ENCODE results near the gene PLPP4.

The PLPP4 gene

DNA sequence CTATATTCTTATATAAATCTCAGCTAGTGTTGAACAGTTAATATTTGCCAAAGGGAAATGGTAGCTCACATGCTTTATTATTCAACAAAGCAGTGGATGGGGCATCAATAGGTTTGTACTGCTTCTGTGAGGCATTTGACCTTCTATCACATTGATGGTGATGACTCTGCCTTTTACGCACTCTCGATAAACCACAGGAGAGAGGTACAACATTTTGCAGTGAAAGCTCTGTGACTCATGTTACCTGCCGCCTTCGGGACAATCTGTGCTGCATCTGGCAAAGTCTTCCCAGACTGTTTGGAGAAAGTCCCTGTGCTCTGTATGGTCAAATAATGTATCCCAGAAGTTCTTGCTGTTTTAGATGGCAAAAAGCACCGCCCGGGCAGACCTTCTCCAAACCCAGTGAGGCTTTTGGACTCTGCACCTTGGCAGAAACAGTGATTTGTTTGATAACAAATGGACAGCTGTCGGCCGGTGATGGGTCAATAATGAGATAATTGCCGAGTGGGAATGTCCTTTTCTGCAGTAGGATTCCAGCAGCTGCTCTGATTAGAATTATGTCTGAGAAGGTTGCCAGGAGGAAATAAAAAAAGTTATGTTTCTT lies 61.0 kb downstream of the PLPP4 start:
- DNase-seq (ENCODE audit: low spot score) = no peak

DNA sequence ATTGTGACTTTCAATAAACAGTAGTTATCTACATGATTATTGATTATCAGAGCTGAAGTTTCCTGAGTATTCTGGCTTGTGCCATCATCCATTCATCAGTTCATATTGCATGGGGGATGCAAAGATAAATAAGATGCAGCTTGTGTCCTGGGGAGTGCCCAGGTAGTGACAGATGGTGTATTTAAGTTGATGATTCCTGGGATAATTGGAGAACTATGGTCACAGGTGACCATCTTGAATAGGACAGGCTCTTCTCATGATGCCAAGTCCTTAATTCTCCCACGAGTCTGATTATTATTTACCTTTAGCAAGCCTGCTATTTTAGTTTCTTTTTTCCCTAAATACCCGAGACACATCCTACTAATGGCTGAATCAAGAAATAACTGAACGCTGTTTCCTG lies 64.9 kb downstream of the PLPP4 start:
- DNase-seq (ENCODE audit: low spot score) = no peak

DNA sequence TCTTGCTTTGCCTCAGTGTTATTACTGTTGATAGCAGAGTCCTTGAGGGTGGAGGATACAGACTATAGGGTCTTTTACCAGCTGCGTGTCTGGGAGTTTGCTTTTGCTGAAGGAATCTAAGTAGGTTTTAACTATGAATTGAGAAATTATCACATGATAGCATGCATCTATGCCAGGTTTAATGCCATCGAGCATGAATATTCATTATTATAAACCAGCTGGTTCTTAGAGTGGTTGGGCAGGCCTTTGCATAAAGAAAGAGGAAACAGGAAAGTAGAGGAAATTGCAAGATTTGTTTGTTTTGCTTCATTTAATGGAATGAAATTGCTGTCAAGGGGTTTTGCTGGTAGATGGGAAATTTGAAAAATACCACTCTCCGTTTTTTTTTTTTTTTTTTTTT lies 70.7 kb downstream of the PLPP4 start:
- DNase-seq (ENCODE audit: low spot score) = no peak

DNA sequence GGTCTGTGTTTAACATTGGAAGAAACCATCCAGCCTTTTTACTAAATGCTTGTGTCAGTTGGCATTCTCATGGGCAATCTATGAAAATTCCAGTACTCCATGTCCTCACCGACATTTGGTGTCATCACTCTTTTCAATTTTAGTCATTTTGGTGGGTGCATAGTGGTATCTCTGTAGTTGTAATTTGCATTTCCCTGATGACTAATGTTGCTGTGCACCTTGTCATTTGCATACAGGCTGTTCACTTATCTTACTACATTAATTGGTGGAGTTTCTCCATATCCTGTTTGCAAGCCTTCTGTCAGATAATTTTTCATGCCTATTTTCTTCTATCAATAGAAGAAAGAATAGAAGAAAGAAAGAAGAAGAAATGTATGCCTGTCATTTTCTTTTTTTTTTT lies 73.7 kb downstream of the PLPP4 start:
- no peak for DNase-seq (ENCODE audit: low spot score)

DNA sequence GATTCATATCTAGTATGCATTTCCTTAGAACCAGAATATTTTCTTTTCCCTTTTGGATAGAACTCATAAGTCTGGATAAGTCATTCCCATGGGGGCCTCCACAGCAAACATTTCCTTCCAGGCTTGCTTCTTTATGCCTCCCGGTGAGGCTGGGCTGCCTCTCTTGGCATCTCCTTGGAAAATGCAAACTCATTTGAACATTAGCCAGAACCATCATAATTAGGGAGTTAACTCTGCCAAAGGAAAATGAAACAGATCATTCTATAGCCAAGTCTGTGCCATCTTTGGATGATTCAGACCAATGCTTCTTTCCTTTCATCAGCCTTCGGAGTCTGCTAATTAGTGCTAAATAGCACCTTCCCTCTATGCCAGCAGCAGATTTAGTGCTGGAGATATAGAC lies 81.1 kb downstream of the PLPP4 start:
- DNase-seq (ENCODE audit: low spot score) = no peak

DNA sequence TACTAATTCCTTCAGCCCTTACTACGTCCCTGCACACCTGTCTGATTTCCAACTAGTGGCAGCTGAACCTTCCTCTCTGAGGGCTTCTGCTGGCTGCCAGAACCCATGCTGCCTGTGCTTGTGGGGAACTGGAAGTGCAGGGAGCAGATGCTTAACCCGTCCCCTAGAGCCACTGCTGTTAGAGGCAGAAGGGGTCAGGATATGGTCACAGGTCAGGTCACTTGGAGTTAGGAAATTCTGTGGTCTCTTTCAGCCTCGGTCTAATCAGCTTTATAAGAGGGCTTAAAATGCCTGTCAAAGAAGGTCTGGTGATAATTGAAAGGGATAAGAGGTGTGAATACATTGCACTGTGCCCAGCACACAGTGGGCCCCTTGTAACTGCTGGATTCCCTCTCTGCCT lies 82.0 kb downstream of the PLPP4 start:
- no peak for DNase-seq (ENCODE audit: low spot score)

DNA sequence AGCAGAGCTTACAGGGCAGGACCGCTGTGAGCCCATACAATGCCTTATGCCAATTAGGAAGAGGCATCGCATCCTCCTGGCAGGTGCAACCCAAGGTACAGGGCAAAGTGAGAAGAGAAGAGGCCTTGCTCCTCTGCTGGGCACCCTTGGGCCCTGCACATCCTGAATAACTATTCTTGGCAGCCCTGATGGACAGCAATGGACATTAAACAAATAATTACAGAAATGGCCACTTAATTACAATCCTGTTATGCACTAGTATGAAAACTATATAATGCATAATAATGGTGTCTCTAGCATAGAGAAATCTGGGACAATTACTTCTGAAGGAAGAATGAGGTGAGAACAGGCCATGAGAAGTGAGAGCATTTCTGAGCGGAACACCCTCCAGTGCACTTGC lies 83.5 kb downstream of the PLPP4 start:
- DNase-seq (ENCODE audit: low spot score) = no peak

DNA sequence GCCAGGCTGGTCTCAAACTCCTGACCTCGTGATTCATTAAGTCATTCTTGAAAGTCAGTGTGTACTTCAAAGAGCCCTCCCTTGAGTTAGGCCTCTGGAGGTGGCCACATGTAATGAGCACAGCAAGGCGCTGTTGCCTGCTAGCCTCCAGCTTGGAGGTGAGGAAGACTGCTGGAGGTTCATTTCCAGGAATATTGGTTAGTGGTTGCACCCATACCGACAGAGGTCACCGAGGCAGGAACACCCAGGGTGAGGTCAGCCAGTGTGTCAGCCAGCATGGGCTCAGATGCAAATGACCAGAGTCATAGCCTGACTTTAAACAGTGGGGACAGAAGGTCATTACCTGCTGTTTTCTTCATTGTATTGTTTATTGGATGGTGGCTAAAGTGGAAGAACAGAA lies 85.0 kb downstream of the PLPP4 start:
- no peak for DNase-seq (ENCODE audit: low spot score)

DNA sequence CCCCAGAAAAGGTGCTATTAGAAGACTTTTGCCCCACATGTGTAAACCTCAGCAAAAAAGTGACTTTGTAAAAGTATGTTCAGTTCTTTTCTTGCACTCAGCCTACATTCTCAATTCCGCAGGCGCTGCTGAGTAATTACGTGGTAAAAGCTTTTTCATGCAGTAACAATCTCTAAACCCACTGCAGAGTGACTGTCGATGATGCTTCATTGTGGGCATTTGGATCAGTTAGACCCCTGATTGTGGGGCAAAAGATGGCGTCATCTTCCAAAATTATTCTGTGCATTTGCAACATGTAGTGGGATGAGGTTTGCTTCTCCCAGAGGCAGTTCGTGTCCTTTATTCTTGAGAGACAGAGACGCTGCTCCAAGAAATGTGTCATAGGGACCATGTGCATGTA lies 85.6 kb downstream of the PLPP4 start:
- DNase-seq (ENCODE audit: low spot score) = no peak

DNA sequence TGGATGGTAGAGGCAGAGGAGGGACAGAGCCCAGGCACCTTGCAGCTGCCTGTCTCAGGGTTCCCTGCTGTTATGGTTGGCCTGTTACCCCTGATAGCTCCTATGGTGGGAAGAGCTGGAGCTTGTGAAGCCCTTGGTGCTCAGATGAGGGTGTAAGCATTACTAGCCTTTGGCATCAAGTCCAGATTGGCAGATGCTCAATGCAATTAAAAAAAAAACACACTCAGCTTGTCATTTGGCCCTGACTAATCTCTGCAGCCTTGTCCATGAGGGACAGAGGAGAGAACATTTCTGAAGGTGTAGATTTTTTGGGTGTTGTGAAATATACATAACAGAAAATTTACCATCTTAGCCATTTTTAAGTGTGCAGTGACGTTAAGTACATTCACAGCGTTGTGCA lies 86.3 kb downstream of the PLPP4 start:
- no peak for DNase-seq (ENCODE audit: low spot score)

DNA sequence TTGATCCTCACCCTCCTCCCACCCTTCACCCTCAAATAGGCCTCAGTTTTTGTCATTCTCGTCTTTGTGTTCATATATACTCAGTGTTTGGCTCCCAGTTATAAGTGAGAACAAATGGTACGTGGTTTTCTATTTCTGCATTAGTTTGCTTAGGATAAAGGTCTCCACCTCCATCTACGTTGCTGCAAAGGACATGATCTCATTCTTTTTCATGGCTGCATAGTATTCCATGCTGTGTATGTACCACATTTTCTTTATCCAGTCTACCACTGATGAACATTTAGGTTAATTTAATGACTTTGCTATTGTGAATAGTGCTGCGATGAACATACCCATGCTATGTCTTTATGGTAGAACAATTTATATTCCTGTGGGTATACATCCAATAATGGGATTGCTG lies 91.2 kb downstream of the PLPP4 start:
- DNase-seq (ENCODE audit: low spot score) = no peak

DNA sequence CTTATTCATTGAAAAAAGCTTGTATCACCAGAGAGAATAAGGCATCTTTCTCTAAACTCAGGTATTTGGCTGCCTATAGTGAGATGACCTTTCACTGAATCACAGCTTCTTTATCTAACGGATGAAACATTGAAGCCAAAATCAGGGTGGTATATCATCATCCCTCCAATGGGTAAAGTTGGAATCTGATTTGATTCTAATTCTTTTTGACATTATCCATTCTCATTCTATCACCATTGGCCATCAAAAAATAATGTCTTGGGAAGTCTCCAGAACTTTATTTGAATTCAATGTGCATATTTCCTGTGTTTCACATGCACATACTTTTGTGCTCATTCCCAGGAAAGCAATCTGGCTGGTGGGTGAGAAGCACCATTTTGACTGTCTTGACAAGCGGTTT lies 95.2 kb downstream of the PLPP4 start:
- no peak for DNase-seq (ENCODE audit: low spot score)

DNA sequence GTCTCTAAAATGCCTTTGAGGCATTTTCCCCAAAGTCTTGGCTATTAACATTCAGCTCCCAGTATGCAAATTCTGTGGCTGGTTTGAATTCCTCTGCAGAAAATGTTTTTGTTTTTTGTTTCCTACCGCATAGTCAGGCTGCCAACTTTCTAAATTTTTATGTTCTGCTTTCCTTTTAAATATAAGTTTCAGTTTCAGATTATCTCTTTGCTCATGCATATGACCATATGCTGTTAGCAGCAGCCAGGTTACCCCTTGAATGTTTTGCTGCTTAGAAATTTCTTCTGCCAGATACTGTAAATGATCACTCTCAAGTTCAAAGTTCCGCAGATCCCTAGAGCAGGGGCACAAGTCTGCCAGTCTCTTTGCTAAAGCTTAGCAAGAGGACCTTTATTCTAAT lies 96.9 kb downstream of the PLPP4 start:
- no peak for DNase-seq (ENCODE audit: low spot score)

DNA sequence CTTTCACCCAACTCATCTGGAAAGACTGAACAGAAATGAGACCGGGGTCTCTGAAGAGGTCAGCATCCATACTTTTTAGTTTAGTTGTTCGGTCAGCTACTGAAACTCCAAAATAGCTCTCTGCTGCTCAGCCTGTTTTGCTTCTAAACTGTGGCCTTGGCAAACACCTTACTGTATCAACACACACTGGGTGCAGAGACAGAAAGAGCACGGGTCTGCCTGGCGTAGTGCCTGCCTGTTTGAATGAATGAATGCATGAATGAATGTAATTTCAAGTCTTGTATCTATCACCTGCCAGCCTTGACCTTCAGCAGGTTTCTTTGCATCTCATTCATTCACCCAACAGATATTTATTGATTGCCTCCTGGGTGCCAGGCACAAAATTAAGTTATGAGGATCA lies 98.4 kb downstream of the PLPP4 start:
- DNase-seq (ENCODE audit: low spot score) = no peak

DNA sequence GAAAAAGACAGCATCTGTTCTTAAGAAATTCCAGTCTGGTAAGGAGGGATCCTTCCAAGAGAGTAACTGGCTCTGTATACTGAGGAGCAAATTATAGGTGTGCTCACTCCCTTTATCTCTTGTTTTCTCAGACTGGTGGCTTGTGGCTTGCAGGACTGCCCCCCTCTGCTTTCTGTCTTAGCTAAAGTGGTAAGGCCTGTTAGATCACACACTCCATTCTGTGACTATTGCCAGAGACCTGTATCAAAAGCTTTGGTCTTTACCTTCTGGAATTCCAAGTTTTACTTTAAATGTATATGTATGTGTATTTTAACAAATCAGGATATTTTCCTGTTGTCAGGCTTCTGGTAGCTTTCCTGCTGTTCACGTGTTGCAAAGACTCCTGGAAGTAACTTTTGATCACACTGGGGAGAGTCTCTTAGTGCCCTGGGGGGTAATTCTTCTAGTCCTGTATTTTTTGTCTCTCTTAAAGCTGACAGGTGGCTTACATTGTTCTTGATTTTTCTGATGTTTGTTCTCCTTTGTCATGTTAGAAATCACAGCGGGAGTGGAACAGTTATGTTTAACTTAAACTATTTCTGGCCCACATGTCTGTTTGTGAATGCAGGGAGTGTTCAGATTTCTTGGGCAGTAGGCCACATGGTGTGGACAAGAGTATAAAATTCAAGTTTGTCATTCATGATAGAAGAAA lies 99.0 kb downstream of the PLPP4 start:
- DNase-seq (ENCODE audit: low spot score) = no peak

DNA sequence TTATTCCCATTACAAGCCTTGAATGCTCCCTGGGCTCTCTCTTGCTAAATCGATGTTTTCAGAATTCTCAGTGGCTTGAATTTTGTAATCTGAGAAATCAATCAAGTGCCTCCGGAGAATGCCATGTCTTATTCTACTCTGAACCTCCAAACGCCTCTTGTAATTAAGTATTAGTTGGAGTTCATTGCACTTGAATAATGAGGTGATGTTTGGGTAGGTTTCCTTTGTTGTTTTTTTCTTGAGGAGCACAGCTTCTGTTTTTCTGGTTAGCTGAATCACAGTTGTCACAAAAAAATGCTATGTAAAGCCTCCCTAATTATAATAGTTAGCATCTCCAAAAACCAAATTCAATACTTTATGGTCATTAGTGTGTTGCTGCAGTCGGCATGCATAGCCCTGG lies 100.3 kb downstream of the PLPP4 start:
- DNase-seq (ENCODE audit: low spot score) = no peak

DNA sequence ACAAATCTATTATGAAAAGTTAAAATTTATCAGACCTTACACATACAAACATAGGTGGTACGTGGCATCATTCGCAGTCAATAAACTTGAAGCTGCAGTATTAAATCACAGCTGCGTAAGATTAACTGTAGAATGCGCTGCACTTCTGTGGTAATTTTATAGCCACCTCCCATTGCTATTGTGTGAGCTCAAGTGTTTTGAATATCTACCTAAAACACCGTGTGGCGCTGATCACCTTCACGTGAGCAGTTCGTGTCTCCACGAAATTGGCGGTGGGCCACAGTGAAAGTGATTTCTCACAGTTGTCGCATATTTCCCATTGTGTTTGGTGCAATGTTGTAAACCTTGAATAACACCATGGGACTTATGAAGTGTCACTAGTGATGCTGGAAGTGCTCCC lies 102.8 kb downstream of the PLPP4 start:
- no peak for DNase-seq (ENCODE audit: low spot score)

DNA sequence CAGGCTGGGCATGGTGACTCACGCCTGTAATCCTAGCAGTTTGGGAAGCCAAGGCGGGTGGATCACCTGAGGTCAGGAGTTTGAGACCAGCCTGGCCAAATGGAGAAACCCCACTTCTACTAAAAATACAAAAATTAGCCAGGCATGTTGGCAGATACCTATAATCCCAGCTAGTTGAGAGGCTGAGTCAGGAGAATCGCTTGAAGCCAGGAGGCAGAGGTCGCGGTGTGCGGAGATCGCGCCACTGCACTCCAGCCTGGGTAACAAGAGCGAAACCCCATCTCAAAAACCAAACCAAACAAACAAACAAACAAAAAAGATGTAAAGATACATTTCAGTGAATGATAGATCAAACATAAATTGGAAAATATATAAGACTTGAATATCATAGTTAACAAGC lies 105.9 kb downstream of the PLPP4 start:
- no peak for DNase-seq (ENCODE audit: low spot score)

DNA sequence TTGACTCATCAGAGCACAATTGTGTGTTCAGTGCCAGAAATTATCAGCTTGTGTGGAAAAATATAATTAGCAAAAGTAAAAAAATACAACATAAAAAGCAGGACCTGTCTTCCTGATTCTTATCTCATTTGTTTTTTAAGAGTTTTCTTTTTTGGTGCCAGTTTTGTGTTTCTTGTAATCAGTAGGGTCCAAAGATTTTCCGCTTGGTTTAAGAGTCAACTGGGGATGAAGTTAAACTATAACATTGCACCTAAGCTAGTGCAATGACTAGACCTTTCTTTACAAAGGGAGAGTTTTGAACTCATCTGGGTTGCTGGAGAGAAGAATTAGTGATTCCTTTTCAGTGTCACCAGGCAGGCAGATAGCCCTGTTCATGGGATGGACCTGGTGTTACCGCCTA lies 113.4 kb downstream of the PLPP4 start:
- DNase-seq (ENCODE audit: low spot score) = no peak

DNA sequence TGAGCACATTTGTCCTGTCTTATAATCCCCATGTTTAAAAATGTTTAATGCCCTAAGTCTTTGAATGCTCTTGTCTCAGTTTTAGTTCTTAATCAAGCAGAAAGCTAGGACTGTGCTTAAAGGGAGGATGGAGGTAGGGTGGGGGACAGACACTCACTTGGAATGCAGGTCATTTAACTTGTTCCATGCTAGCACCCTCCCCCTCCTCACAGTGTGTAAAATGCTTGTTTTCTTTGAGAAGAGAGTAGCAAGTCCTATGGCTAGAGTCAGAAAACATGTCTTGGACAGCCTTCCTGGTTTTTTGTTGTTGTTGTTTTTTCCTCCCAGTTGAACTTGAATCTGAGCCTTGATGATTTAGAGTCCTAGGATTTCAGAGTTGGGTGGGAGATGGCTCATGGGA lies 114.2 kb downstream of the PLPP4 start:
- DNase-seq (ENCODE audit: low spot score) = no peak

DNA sequence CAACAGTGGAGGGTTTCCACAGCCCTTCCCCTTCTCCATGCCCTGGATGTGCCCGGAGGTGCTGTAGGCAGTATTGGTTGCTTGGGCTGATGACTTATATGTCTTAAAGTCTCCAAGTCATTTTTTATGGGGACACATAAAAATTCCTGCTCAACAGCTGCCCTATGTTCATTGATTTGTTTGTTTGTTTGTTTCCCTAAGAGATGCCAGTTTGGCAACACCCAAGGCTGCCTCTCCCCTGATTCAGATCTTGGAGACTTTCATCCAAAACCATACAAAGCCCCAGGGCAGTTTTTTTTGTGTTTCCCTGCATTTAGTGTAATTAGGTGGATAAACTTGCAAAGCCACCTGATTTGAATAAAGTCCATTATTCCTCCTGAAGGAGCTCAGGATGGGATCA lies 115.3 kb downstream of the PLPP4 start:
- no peak for DNase-seq (ENCODE audit: low spot score)

DNA sequence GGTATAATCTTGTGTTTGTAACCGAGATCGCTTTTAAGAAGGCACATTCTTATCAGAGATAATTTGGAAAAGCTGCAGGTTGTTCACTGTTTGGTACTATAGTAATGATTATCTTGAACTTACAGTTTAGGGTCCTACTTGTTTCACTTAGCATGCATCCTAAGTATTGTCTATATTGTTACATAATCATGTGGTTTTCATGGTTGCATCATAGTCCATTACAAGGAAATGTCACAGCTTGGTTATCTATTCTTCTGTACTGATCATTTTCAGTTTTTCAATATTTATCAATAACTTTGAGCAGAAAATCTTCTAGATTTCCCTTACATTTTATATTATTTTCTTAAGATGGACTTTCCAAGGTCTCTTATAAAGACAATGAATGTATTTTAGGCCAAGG lies 116.3 kb downstream of the PLPP4 start:
- DNase-seq (ENCODE audit: low spot score) = no peak

DNA sequence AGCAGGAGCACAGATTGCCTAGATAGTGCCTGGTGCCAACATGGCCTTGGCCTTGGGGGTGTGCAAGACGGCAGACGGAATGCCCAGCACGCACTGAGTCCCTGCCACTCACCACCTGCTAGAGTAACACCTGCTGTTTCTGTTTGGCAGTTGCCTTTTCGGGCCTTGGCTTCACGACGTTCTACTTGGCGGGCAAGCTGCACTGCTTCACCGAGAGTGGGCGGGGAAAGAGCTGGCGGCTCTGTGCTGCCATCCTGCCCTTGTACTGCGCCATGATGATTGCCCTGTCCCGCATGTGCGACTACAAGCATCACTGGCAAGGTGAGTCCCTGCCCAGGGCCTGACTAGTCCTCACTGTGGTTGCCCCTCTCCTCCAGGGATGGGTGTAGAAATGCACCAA lies 118.0 kb downstream of the PLPP4 start:
- DNase-seq (ENCODE audit: low spot score) = no peak

DNA sequence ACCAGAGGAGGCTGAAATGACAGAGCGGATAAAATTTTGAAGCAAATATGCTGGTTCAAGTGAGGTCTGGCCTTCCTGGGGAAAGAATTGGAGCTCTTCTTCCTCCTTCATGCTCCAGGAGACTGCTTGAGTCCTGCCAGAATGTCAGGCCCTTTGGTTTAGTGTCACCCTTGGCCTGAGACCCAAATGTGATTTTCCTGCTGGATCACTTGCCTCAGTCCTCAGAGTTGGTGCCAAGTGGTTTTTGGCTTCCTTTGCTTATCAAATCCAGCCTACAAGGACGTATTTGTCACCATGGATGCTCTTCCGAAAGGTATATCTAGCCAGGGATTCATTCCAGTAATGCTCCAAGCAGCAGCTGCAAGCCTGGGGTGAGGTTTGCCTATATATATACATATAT lies 118.4 kb downstream of the PLPP4 start:
- no peak for DNase-seq (ENCODE audit: low spot score)

Measured in putamen (tissue), 1 donor.